ENCODE data around the gene COL15A1.

Gene COL15A1

DNA sequence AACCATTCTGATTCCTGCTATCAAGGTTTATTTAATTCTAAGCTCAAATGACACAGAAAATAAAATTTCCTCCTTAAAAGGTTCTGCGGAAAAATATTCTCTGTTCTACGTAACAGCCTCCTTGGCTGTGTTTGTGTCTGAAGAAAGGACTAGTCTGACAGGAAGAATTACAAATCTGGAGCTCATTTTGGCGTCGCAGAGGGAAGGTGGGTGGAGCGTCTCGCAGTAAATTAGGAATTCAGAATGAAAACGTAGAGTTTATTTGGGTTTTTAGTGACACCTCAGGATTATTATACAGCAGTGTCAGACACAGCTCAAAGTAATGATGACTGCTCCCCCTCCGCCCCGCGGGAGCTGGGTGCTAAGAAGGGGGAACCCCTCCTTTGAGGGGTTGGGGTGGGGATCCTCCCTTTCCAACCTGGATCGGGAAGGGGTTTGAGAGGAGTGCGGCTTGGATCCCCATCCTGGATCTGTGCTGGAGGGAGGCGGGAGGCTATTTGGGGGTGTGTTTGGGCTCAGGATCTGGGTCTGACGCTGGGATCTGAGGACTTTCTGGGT is 160.3 kb downstream of the COL15A1 start:
- H3K36me3 ChIP-seq (ENCODE audit: insufficient read depth, insufficient read length, low read length): no peaks in the 10 kb centered on the region
- peak overlapping the region; percentile 71 for H3K9ac ChIP-seq (ENCODE audit: insufficient read length, low read depth)
- no peaks in the 10 kb centered on the region for H3K9me3 ChIP-seq (ENCODE audit: insufficient read depth, low read length)
- peaks cover 33% of the 10 kb centered on the region for H3K27me3 ChIP-seq (ENCODE audit: insufficient read depth, insufficient read length)
- DNase-seq (ENCODE audit: low read depth, low spot score): no peak
- peak overlapping the region; percentile 58 for H3K4me3 ChIP-seq (ENCODE audit: insufficient read length, low read depth)
- TF ChIP-seq SUZ12 (IDR thresholded peaks at IDR 0.05; ENCODE audit: extremely low read depth, insufficient read depth, insufficient read length): no peak
- no peak for TF ChIP-seq ZNF274 (IDR thresholded peaks at IDR 0.05; ENCODE audit: low read depth, low read length)
- no peak for TF ChIP-seq YY1 (IDR thresholded peaks at IDR 0.05; ENCODE audit: insufficient read depth, insufficient read length)
- no peaks in the 10 kb centered on the region for H3K4me1 ChIP-seq (ENCODE audit: insufficient read depth, insufficient read length)

DNA sequence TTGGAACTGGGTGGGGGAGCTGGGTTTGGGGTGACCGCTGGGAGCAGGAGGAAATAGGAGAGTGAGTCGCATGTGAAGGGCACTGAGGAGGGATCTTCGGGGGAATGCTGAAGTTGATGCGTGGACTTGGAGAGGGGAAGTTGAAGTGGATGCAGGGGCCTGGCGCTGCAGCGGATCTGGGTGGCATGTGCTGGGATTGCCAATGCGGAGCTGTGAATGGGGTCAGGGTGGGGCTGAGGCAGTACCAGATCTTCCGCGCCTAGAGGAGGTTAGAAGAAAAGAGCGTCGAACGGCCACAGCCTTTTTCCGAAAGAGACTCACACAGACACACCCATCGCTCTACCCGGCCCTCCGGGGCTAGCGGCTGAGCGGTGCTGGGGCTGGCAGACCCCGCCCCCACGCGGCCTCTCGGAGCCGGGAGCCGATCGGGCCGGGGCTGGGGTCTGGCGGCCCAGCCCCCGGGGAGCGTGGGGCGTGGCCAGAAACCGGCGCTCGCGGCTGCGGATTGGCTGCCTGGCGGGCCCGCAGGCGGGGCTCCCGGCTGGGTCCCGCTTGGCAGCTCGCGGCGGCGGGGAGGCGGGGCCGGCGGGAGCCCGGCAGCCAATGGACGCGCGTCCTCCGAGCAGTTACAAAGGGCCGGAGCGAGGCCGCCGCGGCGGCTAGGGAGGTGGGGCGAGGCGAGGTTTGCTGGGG is 160.9 kb downstream of the COL15A1 start, which contains the start of gene TGFBR1:
Gene TGFBR1 (plus strand): TSS at position 655 of the 693 bp plus-strand sequence. CDS start 93 bp downstream, outside the sequence.
- peak; percentile 95 for DNase-seq (ENCODE audit: low read depth, low spot score)
- Histone ChIP-seq H3K9ac (ENCODE audit: insufficient read length, low read depth) (peak within 1 kb of the TSS; percentile 76), H3K36me3 (ENCODE audit: insufficient read depth, insufficient read length, low read length) (no peaks in the 10 kb centered on the region), H3K27me3 (ENCODE audit: insufficient read depth, insufficient read length) (peaks cover 33% of the 10 kb centered on the region), H3K4me1 (ENCODE audit: insufficient read depth, insufficient read length) (no peaks in the 10 kb centered on the region), H3K4me3 (ENCODE audit: insufficient read length, low read depth) (peak within 1 kb of the TSS; percentile 77), H3K9me3 (ENCODE audit: insufficient read depth, low read length) (no peaks in the 10 kb centered on the region)
- no peak for TF ChIP-seq SUZ12 (IDR thresholded peaks at IDR 0.05; ENCODE audit: extremely low read depth, insufficient read depth, insufficient read length)

DNA sequence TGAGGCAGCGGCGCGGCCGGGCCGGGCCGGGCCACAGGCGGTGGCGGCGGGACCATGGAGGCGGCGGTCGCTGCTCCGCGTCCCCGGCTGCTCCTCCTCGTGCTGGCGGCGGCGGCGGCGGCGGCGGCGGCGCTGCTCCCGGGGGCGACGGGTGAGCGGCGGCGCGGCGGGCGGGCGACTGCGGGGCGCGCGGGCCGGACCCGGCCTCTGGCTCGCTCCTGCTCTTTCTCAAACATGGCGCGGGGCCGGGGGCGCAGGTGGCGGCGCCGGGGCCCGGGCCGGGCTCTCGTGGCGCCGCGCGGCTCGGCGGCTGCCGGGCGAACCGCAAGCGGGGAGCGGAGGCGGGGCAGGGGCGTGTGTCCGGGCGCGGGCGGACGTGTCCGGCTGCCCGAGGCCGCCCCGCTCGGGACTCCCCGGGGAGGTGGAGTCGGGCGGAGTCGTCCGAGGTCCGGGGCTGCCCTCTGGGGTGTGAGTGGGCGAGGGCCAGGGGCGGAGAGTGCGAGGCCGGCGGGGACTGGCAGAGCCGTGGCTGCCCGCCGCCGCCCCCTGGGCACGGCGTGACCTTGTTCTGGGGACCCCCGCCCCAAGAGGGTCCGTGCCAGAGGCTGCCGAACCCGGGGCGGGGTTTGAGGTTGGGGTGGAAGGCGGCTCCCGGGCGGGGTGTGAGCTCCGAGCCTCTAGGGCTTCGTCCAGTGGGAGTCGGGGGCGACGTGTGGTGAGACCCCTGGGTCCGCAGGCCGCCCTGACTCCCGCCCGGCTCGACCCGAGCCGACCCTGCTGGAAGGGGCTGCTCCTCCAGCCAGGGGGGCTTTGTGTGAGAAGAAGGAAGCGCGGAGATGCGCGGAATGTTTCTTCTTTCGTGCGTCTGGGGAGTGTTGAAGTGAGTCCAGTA is 161.7 kb downstream of the COL15A1 start:
- Histone ChIP-seq H3K9me3 (ENCODE audit: insufficient read depth, low read length) (no peaks in the 10 kb centered on the region), H3K36me3 (ENCODE audit: insufficient read depth, insufficient read length, low read length) (peaks cover 2% of the 10 kb centered on the region), H3K4me1 (ENCODE audit: insufficient read depth, insufficient read length) (no peaks in the 10 kb centered on the region), H3K27me3 (ENCODE audit: insufficient read depth, insufficient read length) (peaks cover 33% of the 10 kb centered on the region), H3K9ac (ENCODE audit: insufficient read length, low read depth) (peak overlapping the region; percentile 76), H3K4me3 (ENCODE audit: insufficient read length, low read depth) (peak overlapping the region; percentile 77)
- peak; percentile 20 for DNase-seq (ENCODE audit: low read depth, low spot score)
- TF ChIP-seq YY1 (IDR thresholded peaks at IDR 0.05; ENCODE audit: insufficient read depth, insufficient read length) (no peak), SUZ12 (IDR thresholded peaks at IDR 0.05; ENCODE audit: extremely low read depth, insufficient read depth, insufficient read length) (no peak), ZNF274 (IDR thresholded peaks at IDR 0.05; ENCODE audit: low read depth, low read length) (no peak)

DNA sequence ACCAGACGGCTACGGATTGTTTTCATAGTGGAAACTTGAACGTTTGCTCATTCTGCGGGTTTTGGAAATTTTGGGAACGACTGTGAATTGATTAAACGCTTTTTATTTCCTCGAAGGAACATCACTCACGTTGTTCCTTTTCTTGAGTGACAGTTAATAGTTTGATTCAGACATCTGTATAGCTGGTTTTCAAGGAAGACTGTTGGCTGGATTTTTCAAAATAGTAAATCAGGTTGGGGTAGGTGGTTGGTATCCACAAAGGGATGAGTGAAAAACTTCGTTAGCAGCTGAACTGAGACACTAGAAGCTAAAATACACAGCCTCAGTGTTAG is 162.3 kb downstream of the COL15A1 start:
- H3K9me3 ChIP-seq (ENCODE audit: insufficient read depth, low read length): no peaks in the 10 kb centered on the region
- peaks cover 8% of the 10 kb centered on the region for H3K36me3 ChIP-seq (ENCODE audit: insufficient read depth, insufficient read length, low read length)
- H3K4me1 ChIP-seq (ENCODE audit: insufficient read depth, insufficient read length): no peaks in the 10 kb centered on the region
- no peak for DNase-seq (ENCODE audit: low read depth, low spot score)
- peaks cover 33% of the 10 kb centered on the region for H3K27me3 ChIP-seq (ENCODE audit: insufficient read depth, insufficient read length)
- peak overlapping the region; percentile 76 for H3K9ac ChIP-seq (ENCODE audit: insufficient read length, low read depth)
- TF ChIP-seq SUZ12 (IDR thresholded peaks at IDR 0.05; ENCODE audit: extremely low read depth, insufficient read depth, insufficient read length) (no peak), ZNF274 (IDR thresholded peaks at IDR 0.05; ENCODE audit: low read depth, low read length) (no peak), YY1 (IDR thresholded peaks at IDR 0.05; ENCODE audit: insufficient read depth, insufficient read length) (no peak)
- peak overlapping the region; percentile 77 for H3K4me3 ChIP-seq (ENCODE audit: insufficient read length, low read depth)

DNA sequence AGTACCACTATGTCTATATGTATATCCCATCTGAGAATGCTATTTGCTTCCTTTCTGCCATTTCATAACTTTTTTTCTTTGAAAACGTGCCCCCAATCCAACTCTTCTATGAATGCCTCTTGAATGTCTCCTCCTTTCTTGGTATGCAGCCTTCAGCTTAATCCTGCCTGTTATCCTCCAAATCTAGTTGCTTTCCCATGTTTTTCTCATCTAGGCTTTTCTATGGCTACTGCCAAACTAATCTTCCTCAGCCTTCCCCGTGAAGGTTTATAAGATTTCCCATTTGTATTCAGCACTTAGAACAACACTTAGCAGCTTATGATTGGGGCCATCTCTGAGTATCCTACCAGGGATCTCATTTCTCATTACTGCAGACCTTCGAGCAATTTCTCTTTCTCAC is 163.7 kb downstream of the COL15A1 start:
- no peaks in the 10 kb centered on the region for H3K4me1 ChIP-seq (ENCODE audit: insufficient read depth, insufficient read length)
- peaks cover 28% of the 10 kb centered on the region for H3K27me3 ChIP-seq (ENCODE audit: insufficient read depth, insufficient read length)
- H3K36me3 ChIP-seq (ENCODE audit: insufficient read depth, insufficient read length, low read length): peaks cover 8% of the 10 kb centered on the region
- no peak overlapping the region for H3K4me3 ChIP-seq (ENCODE audit: insufficient read length, low read depth)
- TF ChIP-seq ZNF274 (IDR thresholded peaks at IDR 0.05; ENCODE audit: low read depth, low read length) (no peak), SUZ12 (IDR thresholded peaks at IDR 0.05; ENCODE audit: extremely low read depth, insufficient read depth, insufficient read length) (no peak), YY1 (IDR thresholded peaks at IDR 0.05; ENCODE audit: insufficient read depth, insufficient read length) (no peak)
- DNase-seq (ENCODE audit: low read depth, low spot score): no peak
- no peak overlapping the region for H3K9ac ChIP-seq (ENCODE audit: insufficient read length, low read depth)
- H3K9me3 ChIP-seq (ENCODE audit: insufficient read depth, low read length): no peaks in the 10 kb centered on the region

DNA sequence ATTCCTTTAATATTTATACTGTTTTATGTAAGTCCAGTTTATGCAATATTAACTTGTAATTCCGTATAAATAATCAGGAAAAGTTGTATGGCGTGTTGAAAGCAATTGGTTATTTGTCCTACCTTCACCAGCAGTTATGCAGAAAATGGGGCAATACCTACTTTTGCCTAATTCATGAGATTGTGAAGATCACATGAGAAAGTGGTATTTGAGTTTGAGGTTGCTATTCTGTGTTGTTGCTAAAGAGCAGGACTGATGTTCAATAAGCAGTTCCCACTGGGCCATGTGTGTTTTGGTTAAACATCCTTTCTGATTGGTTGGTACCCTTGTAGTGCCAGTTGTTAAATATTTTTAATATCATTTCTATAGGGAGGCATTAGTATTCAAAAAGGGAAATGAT is 164.4 kb downstream of the COL15A1 start:
- H3K4me3 ChIP-seq (ENCODE audit: insufficient read length, low read depth): no peak overlapping the region
- H3K4me1 ChIP-seq (ENCODE audit: insufficient read depth, insufficient read length): no peaks in the 10 kb centered on the region
- TF ChIP-seq YY1 (IDR thresholded peaks at IDR 0.05; ENCODE audit: insufficient read depth, insufficient read length) (no peak), ZNF274 (IDR thresholded peaks at IDR 0.05; ENCODE audit: low read depth, low read length) (no peak), SUZ12 (IDR thresholded peaks at IDR 0.05; ENCODE audit: extremely low read depth, insufficient read depth, insufficient read length) (no peak)
- H3K27me3 ChIP-seq (ENCODE audit: insufficient read depth, insufficient read length): peaks cover 25% of the 10 kb centered on the region
- H3K36me3 ChIP-seq (ENCODE audit: insufficient read depth, insufficient read length, low read length): peaks cover 8% of the 10 kb centered on the region
- H3K9ac ChIP-seq (ENCODE audit: insufficient read length, low read depth): no peak overlapping the region
- no peaks in the 10 kb centered on the region for H3K9me3 ChIP-seq (ENCODE audit: insufficient read depth, low read length)
- no peak for DNase-seq (ENCODE audit: low read depth, low spot score)

DNA sequence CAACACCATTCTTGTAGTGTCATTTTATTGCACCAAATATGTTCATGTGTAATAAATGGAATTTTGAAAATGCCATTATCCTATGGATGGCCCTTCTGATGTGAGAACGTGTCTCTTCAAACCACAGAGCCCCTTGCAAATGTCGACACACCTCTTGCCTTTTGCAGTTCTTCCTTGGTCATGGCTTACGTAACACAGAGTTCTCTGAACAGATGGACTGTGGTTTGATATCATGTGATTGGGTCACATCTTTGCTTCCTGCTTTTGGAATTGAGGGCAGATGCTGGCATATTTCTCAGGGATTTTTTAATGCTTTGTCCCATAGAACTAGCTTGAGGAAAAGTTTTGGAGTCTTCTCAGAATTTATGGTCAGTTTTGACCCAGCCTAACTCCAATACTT is 165.8 kb downstream of the COL15A1 start:
- Histone ChIP-seq H3K9me3 (ENCODE audit: insufficient read depth, low read length) (no peaks in the 10 kb centered on the region), H3K27me3 (ENCODE audit: insufficient read depth, insufficient read length) (peaks cover 12% of the 10 kb centered on the region), H3K36me3 (ENCODE audit: insufficient read depth, insufficient read length, low read length) (peaks cover 8% of the 10 kb centered on the region), H3K4me1 (ENCODE audit: insufficient read depth, insufficient read length) (no peaks in the 10 kb centered on the region), H3K4me3 (ENCODE audit: insufficient read length, low read depth) (no peak overlapping the region), H3K9ac (ENCODE audit: insufficient read length, low read depth) (no peak overlapping the region)
- no peak for DNase-seq (ENCODE audit: low read depth, low spot score)
- no peak for TF ChIP-seq YY1 (IDR thresholded peaks at IDR 0.05; ENCODE audit: insufficient read depth, insufficient read length)
- no peak for TF ChIP-seq ZNF274 (IDR thresholded peaks at IDR 0.05; ENCODE audit: low read depth, low read length)
- TF ChIP-seq SUZ12 (IDR thresholded peaks at IDR 0.05; ENCODE audit: extremely low read depth, insufficient read depth, insufficient read length): no peak
